Measurements from ENCODE around the gene HDLBP.

DNA sequence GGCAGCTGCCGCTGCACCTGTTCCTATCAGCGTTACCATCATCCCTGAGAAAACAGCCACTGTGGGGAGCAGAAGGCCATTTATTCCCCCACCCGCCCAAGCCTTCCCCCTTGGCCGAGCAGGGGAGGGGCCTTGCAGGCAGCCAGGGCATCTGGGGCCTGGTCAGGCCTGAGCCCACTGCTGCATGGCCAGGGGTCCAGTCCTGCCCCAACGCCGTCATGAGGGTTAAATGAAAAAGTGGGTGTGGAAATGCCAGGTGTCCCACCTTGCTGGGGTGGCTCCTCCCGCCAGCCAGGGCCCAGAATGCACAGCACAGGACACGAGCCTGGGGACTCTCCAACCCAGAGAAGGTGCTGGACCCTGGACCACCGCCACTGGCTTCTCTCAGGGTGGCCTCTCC lies 112.8 kb downstream of the HDLBP start:
- TF ChIP-seq, protein P1, sequence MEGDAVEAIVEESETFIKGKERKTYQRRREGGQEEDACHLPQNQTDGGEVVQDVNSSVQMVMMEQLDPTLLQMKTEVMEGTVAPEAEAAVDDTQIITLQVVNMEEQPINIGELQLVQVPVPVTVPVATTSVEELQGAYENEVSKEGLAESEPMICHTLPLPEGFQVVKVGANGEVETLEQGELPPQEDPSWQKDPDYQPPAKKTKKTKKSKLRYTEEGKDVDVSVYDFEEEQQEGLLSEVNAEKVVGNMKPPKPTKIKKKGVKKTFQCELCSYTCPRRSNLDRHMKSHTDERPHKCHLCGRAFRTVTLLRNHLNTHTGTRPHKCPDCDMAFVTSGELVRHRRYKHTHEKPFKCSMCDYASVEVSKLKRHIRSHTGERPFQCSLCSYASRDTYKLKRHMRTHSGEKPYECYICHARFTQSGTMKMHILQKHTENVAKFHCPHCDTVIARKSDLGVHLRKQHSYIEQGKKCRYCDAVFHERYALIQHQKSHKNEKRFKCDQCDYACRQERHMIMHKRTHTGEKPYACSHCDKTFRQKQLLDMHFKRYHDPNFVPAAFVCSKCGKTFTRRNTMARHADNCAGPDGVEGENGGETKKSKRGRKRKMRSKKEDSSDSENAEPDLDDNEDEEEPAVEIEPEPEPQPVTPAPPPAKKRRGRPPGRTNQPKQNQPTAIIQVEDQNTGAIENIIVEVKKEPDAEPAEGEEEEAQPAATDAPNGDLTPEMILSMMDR (IDR thresholded peaks at IDR 0.05), result no peak
- no peak for TF ChIP-seq POLR2A (IDR thresholded peaks at IDR 0.05)
